T-helper 2 cell treated with Interferon-gamma antibody and Interleukin-4, amounts not matched to agents 5 μg/mL and 100 μg/mL, for 36 hours (primary cell): ENCODE measurements around the gene KLF5.

ENCODE experiments used
- DNase-seq: peaks from one replicate; pipeline ENCODE4 v3.0.0; 2021; ENCODE audit warnings: low spot score
- H3K27ac Mint-ChIP-seq: one replicate; pipeline ENCODE4 v1.8.0; 2021; ENCODE audit warnings: mild to moderate bottlenecking, mixed read lengths
- H3K27me3 Mint-ChIP-seq: one replicate; pipeline ENCODE4 v1.8.0; 2021; ENCODE audit warnings: low read depth, mixed read lengths
- H3K36me3 Mint-ChIP-seq: one replicate; pipeline ENCODE4 v1.8.0; 2021; ENCODE audit warnings: low read depth, mixed read lengths
- H3K4me1 Mint-ChIP-seq: one replicate; pipeline ENCODE4 v1.8.0; 2021; ENCODE audit warnings: low read depth, mixed read lengths
- H3K4me3 Mint-ChIP-seq: one replicate; pipeline ENCODE4 v1.8.0; 2022; ENCODE audit warnings: mild to moderate bottlenecking, moderate library complexity, mixed read lengths
- H3K9me3 Mint-ChIP-seq: one replicate; pipeline ENCODE4 v1.8.0; 2021; ENCODE audit warnings: mixed read lengths

The KLF5 gene

DNA sequence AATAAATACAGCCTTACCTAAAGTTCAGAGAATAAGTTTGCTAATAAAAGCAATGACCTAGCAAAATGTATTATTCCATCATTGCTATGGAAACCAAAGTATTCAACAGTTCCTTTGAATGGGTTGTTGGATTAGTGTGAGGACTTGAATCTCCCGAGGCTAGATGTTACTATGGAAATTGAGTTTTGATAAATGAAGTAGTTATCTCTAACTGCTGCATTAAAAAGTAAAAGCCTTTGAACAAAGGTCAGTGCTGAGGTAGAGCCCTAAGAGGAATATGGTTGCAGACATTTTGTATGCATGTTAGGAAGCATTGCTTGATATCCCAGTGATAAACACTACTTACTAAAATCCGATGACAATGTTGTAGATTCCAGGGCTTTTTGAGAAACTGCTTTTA lies 6.2 kb downstream of the KLF5 start:
- no peaks in the 10 kb centered on the region for H3K9me3 Mint-ChIP-seq
- peaks cover 10% of the 10 kb centered on the region for H3K36me3 Mint-ChIP-seq
- no peak for DNase-seq
- H3K27me3 Mint-ChIP-seq = peaks cover 25% of the 10 kb centered on the region
- peaks cover 7% of the 10 kb centered on the region for H3K4me1 Mint-ChIP-seq
- no peak overlapping the region for H3K27ac Mint-ChIP-seq
- no peak overlapping the region for H3K4me3 Mint-ChIP-seq

GRCh38 chr13:73065665-73066340 lies 7.0 kb downstream of the KLF5 start:
- H3K4me3 Mint-ChIP-seq = no peak overlapping the region
- H3K36me3 Mint-ChIP-seq = peaks cover 10% of the 10 kb centered on the region
- no peak for DNase-seq
- peaks cover 18% of the 10 kb centered on the region for H3K27me3 Mint-ChIP-seq
- no peak overlapping the region for H3K27ac Mint-ChIP-seq
- H3K9me3 Mint-ChIP-seq = no peaks in the 10 kb centered on the region
- peaks cover under 1% of the 10 kb centered on the region for H3K4me1 Mint-ChIP-seq

DNA sequence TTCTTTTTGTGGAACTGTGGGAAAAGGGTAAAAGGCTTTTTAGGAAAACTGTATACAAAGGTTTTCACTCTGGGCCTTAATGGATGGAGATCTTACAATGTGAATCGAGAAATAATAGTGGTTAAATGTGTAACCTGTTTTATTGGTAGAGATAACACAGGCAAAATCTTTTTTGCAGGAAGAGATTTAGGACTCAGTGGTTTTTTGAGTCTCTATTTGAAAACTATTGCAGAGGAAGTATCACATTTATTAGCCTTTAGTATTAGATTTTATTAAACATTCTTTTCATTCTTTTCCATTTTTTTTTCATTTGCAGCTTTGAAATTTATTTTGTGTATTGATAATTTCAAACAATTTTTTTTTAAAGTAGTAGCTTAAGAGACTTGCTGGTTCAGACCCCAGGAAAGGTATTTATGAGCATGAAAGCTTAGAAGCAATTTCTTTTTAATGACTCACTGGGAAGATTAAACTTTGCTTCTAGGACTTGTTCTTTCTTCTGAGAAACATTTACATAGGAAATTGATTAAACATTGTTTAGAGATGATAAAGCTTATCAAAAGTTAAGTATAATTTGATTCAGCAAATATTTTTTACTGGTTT lies 10.5 kb downstream of the KLF5 start:
- DNase-seq = no peak
- no peak overlapping the region for H3K4me3 Mint-ChIP-seq
- no peaks in the 10 kb centered on the region for H3K9me3 Mint-ChIP-seq
- no peaks in the 10 kb centered on the region for H3K36me3 Mint-ChIP-seq
- H3K27me3 Mint-ChIP-seq = peaks cover 4% of the 10 kb centered on the region
- H3K27ac Mint-ChIP-seq = no peak overlapping the region
- H3K4me1 Mint-ChIP-seq = peaks cover 2% of the 10 kb centered on the region

DNA sequence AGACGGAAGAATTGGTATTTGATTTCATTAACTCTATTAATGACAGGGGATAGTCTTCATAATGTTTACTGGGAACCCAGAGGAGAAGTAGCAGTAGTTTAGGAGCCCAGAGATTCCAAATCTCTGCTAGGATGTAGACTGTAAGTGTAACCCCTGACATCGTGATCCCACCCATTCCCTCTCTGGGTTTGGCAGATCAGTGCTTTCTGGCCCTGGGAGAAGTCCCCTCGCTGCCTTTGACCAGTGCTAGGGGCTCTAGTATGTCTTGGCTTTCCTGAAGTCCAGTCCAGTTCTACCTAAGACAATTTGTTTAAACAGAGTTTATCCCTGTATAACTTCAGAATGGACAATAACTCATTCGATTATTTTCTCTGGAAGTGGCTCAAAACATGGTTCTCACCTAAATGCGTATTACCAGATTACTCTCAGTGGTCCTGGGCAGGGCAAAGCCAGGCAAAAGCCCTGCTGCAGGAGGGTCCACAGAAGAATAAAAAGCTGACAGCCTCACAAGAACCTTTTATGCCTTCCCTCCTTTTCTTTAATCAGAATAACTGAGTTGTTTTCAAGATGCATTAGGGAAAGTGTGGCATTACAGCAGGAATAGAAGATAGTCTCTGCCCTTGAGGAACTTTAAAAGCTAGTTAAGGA lies 11.8 kb downstream of the KLF5 start:
- H3K36me3 Mint-ChIP-seq = no peaks in the 10 kb centered on the region

GRCh38 chr13:73072239-73072900 lies 13.6 kb downstream of the KLF5 start:
- no peak overlapping the region for H3K4me3 Mint-ChIP-seq
- peaks cover 2% of the 10 kb centered on the region for H3K4me1 Mint-ChIP-seq
- no peak overlapping the region for H3K27ac Mint-ChIP-seq
- no peaks in the 10 kb centered on the region for H3K36me3 Mint-ChIP-seq
- no peaks in the 10 kb centered on the region for H3K9me3 Mint-ChIP-seq
- peaks cover 4% of the 10 kb centered on the region for H3K27me3 Mint-ChIP-seq
- no peak for DNase-seq

More for the DNA sequence above, 11.8 kb downstream of the KLF5 start:
- peaks cover 4% of the 10 kb centered on the region for H3K27me3 Mint-ChIP-seq
- H3K27ac Mint-ChIP-seq = no peak overlapping the region
- H3K4me1 Mint-ChIP-seq = peaks cover 2% of the 10 kb centered on the region
- no peak for DNase-seq
- H3K4me3 Mint-ChIP-seq = no peak overlapping the region
- H3K9me3 Mint-ChIP-seq = no peaks in the 10 kb centered on the region

DNA sequence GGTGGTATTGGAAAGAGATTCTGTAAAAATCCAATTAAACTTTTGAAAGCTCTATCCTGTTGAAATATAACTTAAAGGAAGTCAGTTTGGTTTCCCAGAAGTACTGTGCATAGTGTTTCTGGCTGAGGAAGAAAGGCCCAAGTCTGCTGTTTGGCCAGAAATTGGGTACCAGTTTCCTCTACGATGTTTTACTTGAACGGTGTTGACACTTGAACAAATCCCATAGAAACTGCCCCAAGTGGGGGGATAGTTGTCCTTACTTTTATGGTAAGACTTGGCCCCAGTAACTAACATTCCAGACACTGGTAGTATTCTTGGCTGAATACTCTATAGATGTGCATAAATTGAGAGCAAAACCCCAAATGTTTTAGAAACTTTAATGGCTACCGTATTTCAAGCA lies 14.2 kb downstream of the KLF5 start:
- Mint-ChIP-seq H3K9me3 (no peaks in the 10 kb centered on the region), H3K27ac (no peak overlapping the region), H3K27me3 (peaks cover 4% of the 10 kb centered on the region), H3K36me3 (no peaks in the 10 kb centered on the region), H3K4me1 (peaks cover 2% of the 10 kb centered on the region), H3K4me3 (no peak overlapping the region)
- no peak for DNase-seq

- Mint-ChIP-seq H3K36me3 (no peaks in the 10 kb centered on the region), H3K9me3 (no peaks in the 10 kb centered on the region), H3K4me1 (peaks cover 2% of the 10 kb centered on the region), H3K27me3 (peaks cover 4% of the 10 kb centered on the region), H3K4me3 (no peak overlapping the region), H3K27ac (no peak overlapping the region)
- DNase-seq = no peak
These were observed 15.2 kb downstream of the KLF5 start for GRCh38 chr13:73074014-73074413.

- Mint-ChIP-seq H3K4me1 (peaks cover 2% of the 10 kb centered on the region), H3K27me3 (peaks cover 4% of the 10 kb centered on the region)
These were observed 16.1 kb downstream of the KLF5 start for GRCh38 chr13:73074926-73075325.

DNA sequence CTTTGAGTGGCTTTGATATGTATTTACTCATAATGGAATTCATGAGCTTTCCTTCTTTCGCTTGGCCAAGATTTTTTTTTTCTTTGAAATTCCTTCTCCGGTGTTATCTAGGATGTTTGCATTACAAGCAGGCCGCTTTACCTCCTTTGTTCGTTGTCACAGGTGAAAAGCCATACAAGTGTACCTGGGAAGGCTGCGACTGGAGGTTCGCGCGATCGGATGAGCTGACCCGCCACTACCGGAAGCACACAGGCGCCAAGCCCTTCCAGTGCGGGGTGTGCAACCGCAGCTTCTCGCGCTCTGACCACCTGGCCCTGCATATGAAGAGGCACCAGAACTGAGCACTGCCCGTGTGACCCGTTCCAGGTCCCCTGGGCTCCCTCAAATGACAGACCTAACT lies 16.7 kb downstream of the KLF5 start:
- H3K4me3 Mint-ChIP-seq = no peak overlapping the region
- H3K4me1 Mint-ChIP-seq = peaks cover 2% of the 10 kb centered on the region
- H3K27ac Mint-ChIP-seq = no peak overlapping the region
- no peaks in the 10 kb centered on the region for H3K9me3 Mint-ChIP-seq
- DNase-seq = no peak
- peaks cover 4% of the 10 kb centered on the region for H3K27me3 Mint-ChIP-seq
- H3K36me3 Mint-ChIP-seq = no peaks in the 10 kb centered on the region

More at GRCh38 chr13:73074926-73075325, 16.1 kb downstream of the KLF5 start:
- no peak for DNase-seq
- no peaks in the 10 kb centered on the region for H3K36me3 Mint-ChIP-seq
- no peaks in the 10 kb centered on the region for H3K9me3 Mint-ChIP-seq
- H3K27ac Mint-ChIP-seq = no peak overlapping the region
- no peak overlapping the region for H3K4me3 Mint-ChIP-seq

- Mint-ChIP-seq H3K27me3 (peaks cover 3% of the 10 kb centered on the region), H3K27ac (no peak overlapping the region), H3K4me3 (no peak overlapping the region), H3K9me3 (no peaks in the 10 kb centered on the region), H3K4me1 (peaks cover 2% of the 10 kb centered on the region), H3K36me3 (no peaks in the 10 kb centered on the region)
- DNase-seq = no peak
These were observed 17.1 kb downstream of the KLF5 start for GRCh38 chr13:73075954-73076353.

DNA sequence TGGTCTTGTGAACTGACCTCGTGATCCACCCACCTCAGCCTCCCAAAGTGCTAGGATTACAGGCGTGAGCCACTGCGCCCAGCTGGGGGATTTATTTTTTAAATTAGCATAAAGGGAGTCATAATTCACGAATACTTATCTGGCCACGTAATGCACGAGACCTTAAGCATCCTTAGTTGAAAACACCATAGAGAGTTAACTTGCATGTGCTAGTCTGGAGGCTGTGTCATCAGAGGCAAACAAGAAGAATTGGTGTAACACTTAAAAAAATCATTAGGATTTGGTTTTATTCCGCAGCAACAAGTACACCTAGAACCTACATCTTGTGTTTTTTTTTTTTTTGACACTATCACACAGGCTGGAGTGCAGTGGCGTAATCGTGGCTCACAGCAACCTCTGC lies 19.1 kb downstream of the KLF5 start:
- Mint-ChIP-seq H3K36me3 (no peaks in the 10 kb centered on the region), H3K9me3 (no peaks in the 10 kb centered on the region), H3K4me3 (no peak overlapping the region)

GRCh38 chr13:73079359-73079758 lies 20.6 kb downstream of the KLF5 start:
- Mint-ChIP-seq H3K27me3 (no peaks in the 10 kb centered on the region), H3K4me3 (no peak overlapping the region), H3K36me3 (no peaks in the 10 kb centered on the region), H3K9me3 (no peaks in the 10 kb centered on the region), H3K4me1 (no peaks in the 10 kb centered on the region), H3K27ac (no peak overlapping the region)
- no peak for DNase-seq

More for the DNA sequence above, 19.1 kb downstream of the KLF5 start:
- no peaks in the 10 kb centered on the region for H3K27me3 Mint-ChIP-seq
- H3K27ac Mint-ChIP-seq = no peak overlapping the region
- H3K4me1 Mint-ChIP-seq = peaks cover 2% of the 10 kb centered on the region
- DNase-seq = no peak

- no peak overlapping the region for H3K4me3 Mint-ChIP-seq
These were observed 22.6 kb downstream of the KLF5 start for GRCh38 chr13:73081256-73081915.

GRCh38 chr13:73082471-73082870 lies 23.7 kb downstream of the KLF5 start:
- Mint-ChIP-seq H3K4me3 (no peak overlapping the region), H3K27me3 (no peaks in the 10 kb centered on the region), H3K9me3 (peaks cover 8% of the 10 kb centered on the region), H3K36me3 (no peaks in the 10 kb centered on the region), H3K4me1 (no peaks in the 10 kb centered on the region), H3K27ac (no peak overlapping the region)
- no peak for DNase-seq

More at GRCh38 chr13:73081256-73081915, 22.6 kb downstream of the KLF5 start:
- Mint-ChIP-seq H3K9me3 (no peaks in the 10 kb centered on the region), H3K4me1 (no peaks in the 10 kb centered on the region), H3K27ac (no peak overlapping the region), H3K27me3 (no peaks in the 10 kb centered on the region), H3K36me3 (no peaks in the 10 kb centered on the region)
- no peak for DNase-seq
